ENCODE results near the gene RAB40C. TPM values are rescaled to one million over a fixed set of nuclear protein-coding genes. Genes with fewer than 3 reads are reported as not detected.
A peak's percentile ranks its signal among the peaks of the same experiment; 100 is the strongest.

RAB40C gene
- total RNA-seq, 1 experiment from 2014 or later: 19.9 TPM

DNA sequence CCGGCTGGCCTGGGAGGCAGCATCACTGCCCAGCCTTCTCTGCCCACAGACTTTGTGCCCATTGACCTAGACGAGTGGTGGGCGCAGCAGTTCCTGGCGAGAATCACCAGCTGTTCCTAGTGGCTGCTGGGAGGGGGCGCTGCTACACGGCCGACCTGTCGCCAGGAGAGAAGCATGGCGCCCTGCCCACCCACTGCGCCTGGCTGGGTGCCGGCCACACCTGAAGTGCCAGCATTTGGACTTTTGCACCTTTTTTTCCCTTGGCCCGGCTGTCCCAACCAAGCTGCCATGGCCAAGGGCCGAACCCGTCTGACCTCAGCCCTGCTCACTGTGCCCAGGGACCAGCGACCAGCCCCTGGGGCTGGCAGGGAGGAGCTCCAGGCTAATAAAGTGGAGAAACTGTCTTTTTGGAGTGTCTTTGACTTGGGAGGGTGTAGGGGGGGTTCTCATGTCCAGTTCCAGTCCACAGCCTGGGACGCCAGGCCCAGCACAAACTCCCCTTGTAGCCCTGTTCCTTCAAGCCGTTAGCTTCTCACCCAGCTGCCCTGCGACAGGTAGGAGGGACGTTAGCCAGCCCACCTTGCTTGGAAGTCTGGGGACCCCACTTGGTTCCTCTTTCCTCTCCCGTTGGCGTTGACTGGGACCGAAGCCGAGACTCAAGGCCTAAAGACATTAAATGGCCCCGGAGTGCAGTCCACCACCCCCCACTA is 58.4 kb downstream of the RAB40C start:
- intact Hi-C loops (cut with micrococcal nuclease; ENCODE audit: unreplicated experiment): no loop called here
- POLR2A ChIA-PET (ENCODE audit: low non-redundant PET): no interaction called here

DNA sequence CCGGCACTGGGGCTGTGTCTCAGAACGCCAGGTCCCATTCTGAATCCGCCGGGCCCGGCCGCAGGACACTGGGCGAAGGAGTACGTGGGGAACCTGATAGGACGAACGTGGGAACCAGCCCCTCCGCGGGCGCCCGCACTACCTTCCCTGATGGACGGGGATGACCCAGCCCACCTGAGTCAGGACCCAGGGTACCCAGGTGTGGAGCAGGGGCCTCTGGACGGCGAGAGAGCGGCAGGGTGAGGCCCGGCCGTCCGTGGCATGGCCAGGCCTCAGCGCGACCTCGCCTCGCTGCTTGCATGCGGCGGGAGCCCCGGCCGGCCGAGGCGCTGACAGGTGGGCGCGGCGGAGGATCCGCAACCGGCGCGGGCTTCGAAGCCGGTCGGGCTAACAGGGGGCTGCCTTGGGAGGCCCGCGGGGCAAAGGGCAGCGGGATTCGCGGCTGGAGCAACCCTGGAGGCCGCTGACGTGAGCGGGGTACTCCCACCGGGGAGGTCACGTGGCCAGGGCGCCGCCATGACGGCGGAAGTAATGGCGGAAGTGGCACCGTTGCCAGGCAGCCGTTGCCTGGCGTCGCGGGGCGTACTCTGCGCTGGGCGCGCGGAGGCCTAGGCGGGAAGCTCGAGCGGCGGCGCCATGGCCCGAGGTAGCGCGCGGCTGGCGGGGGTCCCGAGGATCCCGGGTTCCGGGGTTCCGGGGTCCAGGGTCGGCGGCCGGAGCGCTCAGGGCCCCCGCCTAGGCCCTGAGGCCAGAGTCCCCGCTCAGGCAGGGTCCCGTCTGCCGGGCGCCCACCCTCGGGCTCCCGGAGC is 59.1 kb downstream of the RAB40C start, which contains the start of gene WDR90:
Gene WDR90 (plus strand): TSS at position 585 of the 809 bp plus-strand sequence. CDS start 52 bp downstream, at position 637.
- POLR2A ChIA-PET (ENCODE audit: low non-redundant PET): no interaction called here
- intact Hi-C loops (cut with micrococcal nuclease; ENCODE audit: unreplicated experiment): no loop called here
- Histone ChIP-seq H3K4me3 (ENCODE audit: low read depth, low read length, poor library complexity, severe bottlenecking) (peak within 1 kb of the TSS; percentile 86), H3K27me3 (replicated peaks; ENCODE audit: insufficient read depth, low read depth, low read length, poor library complexity) (no peaks in the 10 kb centered on the region), H3K4me1 (ENCODE audit: insufficient read depth, low read length, poor library complexity, severe bottlenecking) (no peaks in the 10 kb centered on the region), H3K9me3 (ENCODE audit: low read depth, low read length, poor library complexity, severe bottlenecking) (no peaks in the 10 kb centered on the region), H3K36me3 (ENCODE audit: insufficient read depth, low read length, poor library complexity, severe bottlenecking) (no peaks in the 10 kb centered on the region), H3K27ac (ENCODE audit: low read depth, low read length, poor library complexity, severe bottlenecking) (peak within 1 kb of the TSS; percentile 94)
- BruUV-seq (replicated peaks): TSS peak; percentile 67
- no peak for TF ChIP-seq EZH2 (IDR thresholded peaks at IDR 0.05; ENCODE audit: borderline replicate concordance, low read depth, low read length, poor library complexity, severe bottlenecking)
- TF ChIP-seq, protein P1, sequence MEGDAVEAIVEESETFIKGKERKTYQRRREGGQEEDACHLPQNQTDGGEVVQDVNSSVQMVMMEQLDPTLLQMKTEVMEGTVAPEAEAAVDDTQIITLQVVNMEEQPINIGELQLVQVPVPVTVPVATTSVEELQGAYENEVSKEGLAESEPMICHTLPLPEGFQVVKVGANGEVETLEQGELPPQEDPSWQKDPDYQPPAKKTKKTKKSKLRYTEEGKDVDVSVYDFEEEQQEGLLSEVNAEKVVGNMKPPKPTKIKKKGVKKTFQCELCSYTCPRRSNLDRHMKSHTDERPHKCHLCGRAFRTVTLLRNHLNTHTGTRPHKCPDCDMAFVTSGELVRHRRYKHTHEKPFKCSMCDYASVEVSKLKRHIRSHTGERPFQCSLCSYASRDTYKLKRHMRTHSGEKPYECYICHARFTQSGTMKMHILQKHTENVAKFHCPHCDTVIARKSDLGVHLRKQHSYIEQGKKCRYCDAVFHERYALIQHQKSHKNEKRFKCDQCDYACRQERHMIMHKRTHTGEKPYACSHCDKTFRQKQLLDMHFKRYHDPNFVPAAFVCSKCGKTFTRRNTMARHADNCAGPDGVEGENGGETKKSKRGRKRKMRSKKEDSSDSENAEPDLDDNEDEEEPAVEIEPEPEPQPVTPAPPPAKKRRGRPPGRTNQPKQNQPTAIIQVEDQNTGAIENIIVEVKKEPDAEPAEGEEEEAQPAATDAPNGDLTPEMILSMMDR (conservative IDR thresholded peaks at IDR 0.05; ENCODE audit: low read depth, low read length): no peak
- peak; percentile 96 for DNase-seq (ENCODE audit: low spot score)
- CTCF ChIA-PET: interaction anchor here (0.7 kb wide), 1 partner anchor 285 kb away, joined by 3 read pairs; no protein-coding TSS in a partner anchor

More for the DNA sequence above, 58.4 kb downstream of the RAB40C start:
- Histone ChIP-seq H3K4me3 (ENCODE audit: low read depth, low read length, poor library complexity, severe bottlenecking) (peak overlapping the region; percentile 86), H3K27ac (ENCODE audit: low read depth, low read length, poor library complexity, severe bottlenecking) (peak overlapping the region; percentile 94), H3K9me3 (ENCODE audit: low read depth, low read length, poor library complexity, severe bottlenecking) (no peaks in the 10 kb centered on the region), H3K4me1 (ENCODE audit: insufficient read depth, low read length, poor library complexity, severe bottlenecking) (no peaks in the 10 kb centered on the region), H3K36me3 (ENCODE audit: insufficient read depth, low read length, poor library complexity, severe bottlenecking) (no peaks in the 10 kb centered on the region), H3K27me3 (replicated peaks; ENCODE audit: insufficient read depth, low read depth, low read length, poor library complexity) (no peaks in the 10 kb centered on the region)
- DNase-seq (ENCODE audit: low spot score): peak; percentile 55
- no TSS peak for BruUV-seq (replicated peaks)
- no peak for TF ChIP-seq EZH2 (IDR thresholded peaks at IDR 0.05; ENCODE audit: borderline replicate concordance, low read depth, low read length, poor library complexity, severe bottlenecking)
- TF ChIP-seq, protein P1 (conservative IDR thresholded peaks at IDR 0.05; ENCODE audit: low read depth, low read length): peak; percentile 72
- CTCF ChIA-PET: interaction anchor here (0.7 to 1.0 kb wide), 2 partner anchors 10 to 17 kb away, joined by 3 to 5 read pairs; no protein-coding TSS in a partner anchor

DNA sequence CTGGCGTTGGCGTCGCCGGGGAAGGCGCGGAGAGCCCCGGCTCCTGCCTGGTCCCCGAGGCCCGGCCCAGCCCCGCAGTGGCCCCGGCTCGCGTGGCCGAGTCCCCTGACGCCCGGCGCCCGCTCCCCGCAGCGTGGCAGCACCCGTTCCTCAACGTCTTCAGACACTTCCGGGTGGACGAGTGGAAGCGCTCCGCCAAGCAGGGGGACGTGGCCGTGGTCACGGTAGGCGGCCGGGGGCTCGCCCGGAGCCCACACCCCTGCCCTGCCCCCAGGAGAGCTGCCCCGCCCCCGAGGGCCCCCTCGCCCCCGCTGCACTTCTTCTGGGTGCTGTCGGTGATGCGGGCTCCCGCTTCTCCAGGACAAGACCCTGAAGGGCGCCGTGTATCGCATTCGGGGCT is 59.8 kb downstream of the RAB40C start:
- Histone ChIP-seq H3K9me3 (ENCODE audit: low read depth, low read length, poor library complexity, severe bottlenecking) (no peaks in the 10 kb centered on the region), H3K27ac (ENCODE audit: low read depth, low read length, poor library complexity, severe bottlenecking) (peak overlapping the region; percentile 94), H3K27me3 (replicated peaks; ENCODE audit: insufficient read depth, low read depth, low read length, poor library complexity) (no peaks in the 10 kb centered on the region), H3K4me1 (ENCODE audit: insufficient read depth, low read length, poor library complexity, severe bottlenecking) (no peaks in the 10 kb centered on the region), H3K36me3 (ENCODE audit: insufficient read depth, low read length, poor library complexity, severe bottlenecking) (no peaks in the 10 kb centered on the region), H3K4me3 (ENCODE audit: low read depth, low read length, poor library complexity, severe bottlenecking) (peak overlapping the region; percentile 86)
- intact Hi-C loops (cut with micrococcal nuclease; ENCODE audit: unreplicated experiment): no loop called here
- ChIA-PET CTCF (no interaction called here), POLR2A (ENCODE audit: low non-redundant PET) (no interaction called here)
- no peak for DNase-seq (ENCODE audit: low spot score)
- no peak for TF ChIP-seq EZH2 (IDR thresholded peaks at IDR 0.05; ENCODE audit: borderline replicate concordance, low read depth, low read length, poor library complexity, severe bottlenecking)
- TF ChIP-seq, protein P1 (conservative IDR thresholded peaks at IDR 0.05; ENCODE audit: low read depth, low read length): no peak
- BruUV-seq (replicated peaks): no TSS peak
